OCI-LY7 (cell line): ENCODE measurements around the gene NUDT19.

Experiments
- EZH2phosphoT487 ChIP-seq: fragments of 200-600 bp; sonication (generic); IDR thresholded peaks from 2 replicates; pipeline ENCODE4 v1.6.1; 2018; ENCODE audit warnings: low read depth, borderline replicate concordance, mild to moderate bottlenecking, mixed run types, antibody characterized with exemption, low read length, moderate library complexity, mixed read lengths
- TF ChIP-seq, protein P1 (sequence below): fragments of 200-600 bp; sonication (generic); conservative IDR thresholded peaks from 2 replicates; pipeline ENCODE4 v1.5.1; 2014; ENCODE audit warnings: mild to moderate bottlenecking, antibody characterized with exemption, low read length, moderate library complexity, mixed read lengths

DNA sequence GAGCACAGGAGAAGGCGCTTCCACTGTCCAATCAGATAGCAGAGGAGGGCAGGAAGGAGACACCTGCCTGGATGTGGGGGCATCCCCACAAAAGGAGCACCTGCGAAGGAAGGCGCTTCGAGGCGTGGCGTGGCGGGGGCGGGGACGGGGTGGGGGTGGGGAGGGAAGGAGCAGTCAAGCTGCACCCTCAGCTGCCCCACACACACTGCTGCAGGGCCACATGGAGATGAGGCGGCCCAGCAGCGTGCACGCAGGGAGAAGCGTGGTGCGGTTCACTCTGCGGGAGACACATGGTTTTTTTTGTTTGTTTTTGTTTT is 38.1 kb upstream of the NUDT19 start:
- TF ChIP-seq, protein P1, sequence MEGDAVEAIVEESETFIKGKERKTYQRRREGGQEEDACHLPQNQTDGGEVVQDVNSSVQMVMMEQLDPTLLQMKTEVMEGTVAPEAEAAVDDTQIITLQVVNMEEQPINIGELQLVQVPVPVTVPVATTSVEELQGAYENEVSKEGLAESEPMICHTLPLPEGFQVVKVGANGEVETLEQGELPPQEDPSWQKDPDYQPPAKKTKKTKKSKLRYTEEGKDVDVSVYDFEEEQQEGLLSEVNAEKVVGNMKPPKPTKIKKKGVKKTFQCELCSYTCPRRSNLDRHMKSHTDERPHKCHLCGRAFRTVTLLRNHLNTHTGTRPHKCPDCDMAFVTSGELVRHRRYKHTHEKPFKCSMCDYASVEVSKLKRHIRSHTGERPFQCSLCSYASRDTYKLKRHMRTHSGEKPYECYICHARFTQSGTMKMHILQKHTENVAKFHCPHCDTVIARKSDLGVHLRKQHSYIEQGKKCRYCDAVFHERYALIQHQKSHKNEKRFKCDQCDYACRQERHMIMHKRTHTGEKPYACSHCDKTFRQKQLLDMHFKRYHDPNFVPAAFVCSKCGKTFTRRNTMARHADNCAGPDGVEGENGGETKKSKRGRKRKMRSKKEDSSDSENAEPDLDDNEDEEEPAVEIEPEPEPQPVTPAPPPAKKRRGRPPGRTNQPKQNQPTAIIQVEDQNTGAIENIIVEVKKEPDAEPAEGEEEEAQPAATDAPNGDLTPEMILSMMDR: no peak
- TF ChIP-seq EZH2phosphoT487: no peak
